Naive thymus-derived CD8-positive, alpha-beta T cell (primary cell): ENCODE data around the gene TRIM7. TPM values are rescaled to one million over a fixed set of nuclear protein-coding genes. Genes with fewer than 3 reads are reported as not detected.

Source experiments
- ATAC-seq, 2 donors: fragments of 150-1000 bp; cut with Tn5 transposase in 1 of 2; sonication (Bioruptor Pico), chemical (Tn5 transposase) in 1 of 2; 1 replicate in 1 of 2; 2 replicates in 1 of 2; pipeline ENCODE4 v1.10.0; 2021; ENCODE audit warnings: mild to moderate bottlenecking in 2 of 2, moderate library complexity in 2 of 2
- POLR2A ChIA-PET: fragments of 350-600 bp; sonication (Branson Sonifier 250); formaldehyde crosslinking; loops from one replicate; lab custom pipeline; 2021; ENCODE audit warnings: antibody characterized with exemption; lab: Charles Lee
- DNase-seq, 10 donors: peaks; one replicate each; pipeline versions ENCODE4 v3.0.0 to v3.0.0-alpha.2; 2020 to 2022
- H3K27ac Mint-ChIP-seq, 10 donors: one replicate each; pipeline ENCODE4 v1.8.0; 2020 to 2022; ENCODE audit warnings: mild to moderate bottlenecking in 10 of 10, mixed read lengths in 10 of 10, moderate library complexity in 4 of 10, inconsistent platforms in 1 of 10
- H3K27me3 Mint-ChIP-seq, 5 donors: one replicate each; pipeline ENCODE4 v1.8.0; 2021 to 2022; ENCODE audit warnings: mixed read lengths in 5 of 5
- H3K36me3 Mint-ChIP-seq, 3 donors: one replicate each; pipeline ENCODE4 v1.8.0; 2020 to 2022; ENCODE audit warnings: mixed read lengths in 3 of 3, mild to moderate bottlenecking in 2 of 3, inconsistent platforms in 1 of 3
- H3K4me1 Mint-ChIP-seq, 4 donors: one replicate each; pipeline ENCODE4 v1.8.0; 2021 to 2022; ENCODE audit warnings: mixed read lengths in 4 of 4
- H3K4me3 Mint-ChIP-seq, 10 donors: one replicate each; pipeline ENCODE4 v1.8.0; 2020 to 2022; ENCODE audit warnings: mild to moderate bottlenecking in 10 of 10, mixed read lengths in 10 of 10, moderate library complexity in 6 of 10, inconsistent platforms in 1 of 10
- H3K9me3 Mint-ChIP-seq, 9 donors: one replicate each; pipeline ENCODE4 v1.8.0; 2020 to 2022; ENCODE audit warnings: mixed read lengths in 9 of 9, mild to moderate bottlenecking in 3 of 9, inconsistent platforms in 1 of 9, moderate library complexity in 1 of 9
- polyA plus RNA-seq, 3 donors: library from polyadenylated mRNA; unstranded; fragments of 300-500 nt; fragmentation: Illumina TruSeq; gene quantifications; one replicate each; pipeline ENCODE4 v1.2.3, GENCODE V29; 2021
- total RNA-seq, 8 experiments: library from RNA in 2 of 8; stranded (reverse) in 2 of 8; gene quantifications; one replicate each; pipeline ENCODE4 v1.2.3 and lab custom pipeline; 2021 to 2026

Gene TRIM7
- total RNA-seq (1 to 10 TPM; 3.7 to 4.2 TPM), polyA plus RNA-seq (under 1 TPM in 1 of 3 donors, not detected in 2; 0.40 TPM), total RNA-seq (lab: John Stamatoyannopoulos, UW) (0.08 to 1.9 (median 1.5) reads per million in 6 experiments)

- DNase-seq: peak in 1 of 10 donors; percentile 20
- no peak for ATAC-seq
- Mint-ChIP-seq H3K4me1 (peaks cover 22 to 45% (median 31%) of the 10 kb centered on the region in 4 donors), H3K27ac (peak within 1 kb of the TSS in 9 of 10 donors; percentile 53 to 100 (median 92)), H3K9me3 (peaks cover 0 to 10% (median 0%) of the 10 kb centered on the region in 9 donors), H3K36me3 (peaks cover 0 to 7% (median 2%) of the 10 kb centered on the region in 3 donors), H3K4me3 (peak within 1 kb of the TSS; percentile 87 to 98 (median 93)), H3K27me3 (peaks cover 4 to 20% (median 11%) of the 10 kb centered on the region in 5 donors)
- POLR2A ChIA-PET: interaction anchor here (0.5 to 7.8 kb wide), 9 partner anchors 8 to 67 kb away, joined by 3 to 281 read pairs (median 11); partner anchors contain the start of genes TRIM41 and TRIM52
Measured at GRCh38 chr5:181204826-181205760, at the start of gene TRIM7. Gene TRIM7, minus strand, starts transcription at chr5:181205196. Its CDS starts 86 bp downstream, at chr5:181205110.

- no peaks in the 10 kb centered on the region for H3K27me3 Mint-ChIP-seq
- H3K27ac Mint-ChIP-seq: peak overlapping the region; percentile 78 to 96 (median 90)
- DNase-seq (no peak), ATAC-seq (no peak)
- H3K4me1 Mint-ChIP-seq: peaks cover 33 to 76% (median 73%) of the 10 kb centered on the region in 4 donors
- POLR2A ChIA-PET: interaction anchor here (9.8 to 15.4 kb wide), 3 partner anchors 10 to 58 kb away, joined by 87 to 284 read pairs (median 250); partner anchors contain the start of genes TRIM41 and TRIM52
- H3K9me3 Mint-ChIP-seq: no peaks in the 10 kb centered on the region
- H3K36me3 Mint-ChIP-seq: peaks cover 0 to 18% (median 1%) of the 10 kb centered on the region in 3 donors
- H3K4me3 Mint-ChIP-seq: peak overlapping the region; percentile 84 to 99 (median 94)
Measured at GRCh38 chr5:181248277-181248676, 43.3 kb upstream of the TRIM7 start.

- POLR2A ChIA-PET: interaction anchor here (1.3 to 15.4 kb wide), 5 partner anchors 12 to 61 kb away, joined by 4 to 284 read pairs (median 87); partner anchors contain the start of genes TRIM41 and TRIM52
- peaks cover 41 to 89% (median 81%) of the 10 kb centered on the region in 4 donors for H3K4me1 Mint-ChIP-seq
- DNase-seq (peak; percentile 26 to 79 (median 65)), ATAC-seq (peak; percentile 11 to 28)
- peaks cover 3 to 25% (median 6%) of the 10 kb centered on the region in 3 donors for H3K36me3 Mint-ChIP-seq
- peak overlapping the region; percentile 94 to 99 (median 96) for H3K27ac Mint-ChIP-seq
- no peaks in the 10 kb centered on the region for H3K9me3 Mint-ChIP-seq
- H3K27me3 Mint-ChIP-seq: no peaks in the 10 kb centered on the region
- peak overlapping the region; percentile 88 to 99 (median 94) for H3K4me3 Mint-ChIP-seq
Measured at GRCh38 chr5:181246276-181247049, 41.5 kb upstream of the TRIM7 start.

GRCh38 chr5:181245427-181246275 lies 40.7 kb upstream of the TRIM7 start:
- H3K36me3 Mint-ChIP-seq: peaks cover 3 to 30% (median 6%) of the 10 kb centered on the region in 3 donors
- ATAC-seq (no peak), DNase-seq (no peak)
- no peaks in the 10 kb centered on the region for H3K9me3 Mint-ChIP-seq
- peaks cover 40 to 90% (median 82%) of the 10 kb centered on the region in 4 donors for H3K4me1 Mint-ChIP-seq
- peak overlapping the region; percentile 88 to 99 (median 94) for H3K4me3 Mint-ChIP-seq
- POLR2A ChIA-PET: interaction anchor here (1.3 to 15.4 kb wide), 6 partner anchors 13 to 62 kb away, joined by 4 to 284 read pairs (median 46); partner anchors contain the start of genes TRIM41 and TRIM52
- H3K27me3 Mint-ChIP-seq: no peaks in the 10 kb centered on the region
- H3K27ac Mint-ChIP-seq: peak overlapping the region; percentile 94 to 99 (median 96)

- Mint-ChIP-seq H3K27me3 (no peaks in the 10 kb centered on the region), H3K4me3 (peak within 1 kb of the TSS; percentile 96 to 100 (median 99)), H3K36me3 (peaks cover 9 to 46% (median 10%) of the 10 kb centered on the region in 3 donors), H3K4me1 (peaks cover 35 to 78% (median 74%) of the 10 kb centered on the region in 4 donors), H3K27ac (peak within 1 kb of the TSS; percentile 94 to 99 (median 98)), H3K9me3 (no peaks in the 10 kb centered on the region)
- POLR2A ChIA-PET: interaction anchor here (0.7 to 15.4 kb wide), 10 partner anchors 9 to 438 kb away, joined by 3 to 284 read pairs (median 10); partner anchors contain the start of genes TRIM41 and TRIM52
- DNase-seq: peak; percentile 76 to 96 (median 89)
- peak; percentile 76 to 79 for ATAC-seq
Measured at GRCh38 chr5:181243564-181244343, 38.8 kb upstream of the TRIM7 start, which contains the start of gene RACK1. Gene RACK1, minus strand, starts transcription at chr5:181243906. Its CDS starts 106 bp downstream, at chr5:181243800.

- Mint-ChIP-seq H3K9me3 (no peaks in the 10 kb centered on the region), H3K4me1 (peaks cover 34 to 77% (median 74%) of the 10 kb centered on the region in 4 donors), H3K36me3 (peaks cover 10 to 53% (median 14%) of the 10 kb centered on the region in 3 donors), H3K27me3 (no peaks in the 10 kb centered on the region), H3K4me3 (peak overlapping the region; percentile 96 to 100 (median 99)), H3K27ac (peak overlapping the region; percentile 94 to 99 (median 98))
- peak; percentile 21 for ATAC-seq
- POLR2A ChIA-PET: interaction anchor here (1.2 to 15.4 kb wide), 7 partner anchors 9 to 381 kb away, joined by 3 to 284 read pairs (median 20); partner anchors contain the start of genes TRIM41 and TRIM52
- DNase-seq: peak in 3 of 10 donors; percentile 33 to 44 (median 40)
Measured at GRCh38 chr5:181243018-181243563, 38.1 kb upstream of the TRIM7 start.

GRCh38 chr5:181242031-181242451 lies 37.0 kb upstream of the TRIM7 start:
- Mint-ChIP-seq H3K27ac (peak overlapping the region; percentile 94 to 99 (median 98)), H3K4me3 (peak overlapping the region; percentile 96 to 100 (median 99)), H3K4me1 (peaks cover 30 to 72% (median 69%) of the 10 kb centered on the region in 4 donors), H3K9me3 (no peaks in the 10 kb centered on the region), H3K27me3 (no peaks in the 10 kb centered on the region), H3K36me3 (peaks cover 10 to 63% (median 20%) of the 10 kb centered on the region in 3 donors)
- DNase-seq (no peak), ATAC-seq (no peak)
- POLR2A ChIA-PET: interaction anchor here (1.2 to 15.4 kb wide), 5 partner anchors 11 to 380 kb away, joined by 3 to 284 read pairs (median 87); partner anchors contain the start of genes TRIM41 and TRIM52

GRCh38 chr5:181241393-181241975 lies 36.5 kb upstream of the TRIM7 start:
- Mint-ChIP-seq H3K36me3 (peaks cover 10 to 69% (median 26%) of the 10 kb centered on the region in 3 donors), H3K4me3 (peak overlapping the region; percentile 96 to 100 (median 99)), H3K27ac (peak overlapping the region; percentile 94 to 99 (median 98)), H3K27me3 (no peaks in the 10 kb centered on the region), H3K9me3 (no peaks in the 10 kb centered on the region), H3K4me1 (peaks cover 29 to 70% (median 67%) of the 10 kb centered on the region in 4 donors)
- ATAC-seq (no peak), DNase-seq (peak in 1 of 10 donors; percentile 27)
- POLR2A ChIA-PET: interaction anchor here (0.7 to 15.4 kb wide), 5 partner anchors 11 to 82 kb away, joined by 4 to 284 read pairs (median 87); partner anchors contain the start of genes TRIM41 and TRIM52

- H3K27ac Mint-ChIP-seq: peak overlapping the region; percentile 31 to 86 (median 68)
- no peaks in the 10 kb centered on the region for H3K9me3 Mint-ChIP-seq
- POLR2A ChIA-PET: interaction anchor here (1.0 to 15.4 kb wide), 5 partner anchors 10 to 49 kb away, joined by 3 to 284 read pairs (median 87); partner anchors contain the start of genes TRIM41, TRIM52 and TRIM7
- peaks cover 22 to 54% (median 48%) of the 10 kb centered on the region in 4 donors for H3K4me1 Mint-ChIP-seq
- DNase-seq (no peak), ATAC-seq (no peak)
- H3K27me3 Mint-ChIP-seq: no peaks in the 10 kb centered on the region
- H3K36me3 Mint-ChIP-seq: peaks cover 10 to 89% (median 29%) of the 10 kb centered on the region in 3 donors
- peak overlapping the region in 3 of 10 donors; percentile 18 to 36 (median 26) for H3K4me3 Mint-ChIP-seq
Measured at GRCh38 chr5:181239062-181239663, 34.2 kb upstream of the TRIM7 start.
